MCF 10A (cell line): Measurements from ENCODE around the gene TCN2. TPM values are rescaled to one million over a fixed set of nuclear protein-coding genes. Genes with fewer than 3 reads are reported as not detected.

ENCODE experiments used
- BruUV-seq: library from RNA; stranded (reverse); fragments of 400-500 nt; replicated peaks from 2 replicates; lab custom pipeline; 2021; lab: Mats Ljungman, UMichigan
- CTCF ChIA-PET: fragments of 300-600 bp; sonication (Branson Sonifier 250); formaldehyde crosslinking; extraction: SDS; loops from one replicate; lab custom pipeline; 2021; ENCODE audit warnings: antibody characterized with exemption, inconsistent platforms; lab: Yijun Ruan, JAX
- POLR2A ChIA-PET: fragments of 300-600, 350-650 bp; sonication (Branson Sonifier 250); formaldehyde crosslinking; extraction: SDS; loops from one replicate; lab custom pipeline; 2020; ENCODE audit warnings: antibody characterized with exemption, inconsistent platforms; lab: Yijun Ruan, JAX
- DNase-seq: peaks from one replicate; pipeline ENCODE4 v3.0.0-alpha.2; 2018; ENCODE audit not compliant: unreplicated experiment
- H3K27ac Mint-ChIP-seq: one replicate; pipeline ENCODE4 v1.8.0; 2022; ENCODE audit warnings: mild to moderate bottlenecking, low read depth, mixed read lengths; ENCODE audit not compliant: unreplicated experiment
- H3K27me3 Mint-ChIP-seq: one replicate; pipeline ENCODE4 v1.8.0; 2022; ENCODE audit warnings: mixed read lengths; ENCODE audit not compliant: insufficient read depth, unreplicated experiment
- H3K36me3 Mint-ChIP-seq: one replicate; pipeline ENCODE4 v1.8.0; 2022; ENCODE audit warnings: mild to moderate bottlenecking, moderate library complexity, mixed read lengths; ENCODE audit not compliant: insufficient read depth, unreplicated experiment
- H3K4me1 Mint-ChIP-seq: one replicate; pipeline ENCODE4 v1.8.0; 2022; ENCODE audit warnings: mixed read lengths; ENCODE audit not compliant: insufficient read depth, unreplicated experiment
- H3K4me3 Mint-ChIP-seq: one replicate; pipeline ENCODE4 v1.8.0; 2022; ENCODE audit warnings: mild to moderate bottlenecking, moderate library complexity, mixed read lengths; ENCODE audit not compliant: unreplicated experiment
- H3K9me3 Mint-ChIP-seq: one replicate; pipeline ENCODE4 v1.8.0; 2022; ENCODE audit warnings: mixed read lengths; ENCODE audit not compliant: unreplicated experiment
- CTCF ChIP-seq: fragments of 200-600 bp; IDR thresholded peaks from one replicate; pipeline ENCODE4 v1.8.0; 2022; ENCODE audit warnings: antibody characterized with exemption, mild to moderate bottlenecking; ENCODE audit not compliant: unreplicated experiment
- intact Hi-C: fragments of 100-400 bp; cut with micrococcal nuclease; formaldehyde crosslinking; loops from 2 replicates; pipeline ENCODE4 v1.14.1; 2022
- total RNA-seq: library from RNA; stranded (reverse); gene quantifications from 2 replicates; pipeline ENCODE4 v1.2.3, GENCODE V29; 2022

TCN2 gene
- total RNA-seq, 1 experiment from 2014 or later: 1.4 TPM

DNA sequence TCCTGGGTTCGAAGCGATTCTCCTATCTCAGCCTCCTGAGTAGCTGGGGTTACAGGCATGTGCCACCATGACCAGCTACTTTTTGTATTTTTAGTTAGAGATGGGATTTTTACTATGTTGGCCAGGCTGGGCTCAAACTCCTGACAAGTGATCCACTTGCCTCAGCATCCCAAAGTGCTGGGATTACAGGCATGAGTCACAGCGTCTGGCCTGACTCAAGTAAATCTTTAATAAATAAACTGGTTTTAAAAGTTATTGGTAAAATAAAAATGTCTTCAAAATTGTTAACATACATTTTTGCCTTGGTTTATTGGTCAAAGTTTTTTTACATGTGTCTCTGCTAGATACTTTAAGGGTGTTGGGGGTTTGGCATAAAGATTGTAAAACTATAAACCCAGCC, 8.0 kb upstream of the TCN2 start:
- ChIA-PET POLR2A (no interaction called here), CTCF (interaction anchor here (0.6 kb wide), 1 partner anchor 180 kb away, joined by 6 read pairs; no protein-coding TSS in a partner anchor)
- Mint-ChIP-seq H3K4me3 (no peak overlapping the region), H3K9me3 (no peaks in the 10 kb centered on the region), H3K27ac (no peak overlapping the region), H3K4me1 (no peaks in the 10 kb centered on the region), H3K27me3 (no peaks in the 10 kb centered on the region), H3K36me3 (no peaks in the 10 kb centered on the region)
- DNase-seq: no peak
- no TSS peak for BruUV-seq
- no peak for TF ChIP-seq CTCF
- intact Hi-C loops: no loop called here

DNA sequence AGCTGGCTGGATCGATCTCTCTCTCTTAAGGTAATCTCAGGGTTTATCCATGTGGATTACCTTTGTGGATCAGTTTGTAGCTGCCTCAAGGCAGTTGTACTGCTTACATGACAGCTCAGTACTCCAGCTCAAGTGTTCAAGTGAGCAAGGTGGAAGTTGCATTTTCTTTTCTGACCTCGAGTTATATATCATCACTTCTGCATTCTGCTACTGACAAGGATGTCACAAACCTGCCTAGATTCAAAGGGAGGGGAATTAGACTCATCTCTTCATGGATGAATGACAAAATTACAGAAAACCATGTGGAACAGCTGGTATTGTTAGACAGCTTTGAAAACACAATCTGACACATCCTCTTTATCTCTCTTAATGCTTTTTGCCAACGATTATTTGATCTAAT, 6.1 kb upstream of the TCN2 start:
- no TSS peak for BruUV-seq
- Mint-ChIP-seq H3K36me3 (no peaks in the 10 kb centered on the region), H3K4me1 (no peaks in the 10 kb centered on the region), H3K4me3 (no peak overlapping the region), H3K27ac (no peak overlapping the region), H3K9me3 (no peaks in the 10 kb centered on the region), H3K27me3 (no peaks in the 10 kb centered on the region)
- no peak for DNase-seq
- no peak for TF ChIP-seq CTCF
- intact Hi-C loops: no loop called here
- ChIA-PET CTCF (interaction anchor here (0.5 to 1.4 kb wide), 5 partner anchors 8 to 311 kb away, joined by 3 to 5 read pairs (median 3); no protein-coding TSS in a partner anchor), POLR2A (interaction anchor here (0.7 kb wide), 1 partner anchor 8 kb away, joined by 3 read pairs; no protein-coding TSS in a partner anchor)

GRCh38 chr22:30601464-30601863, 5.5 kb upstream of the TCN2 start:
- H3K27ac Mint-ChIP-seq: no peak overlapping the region
- CTCF ChIA-PET: interaction anchor here (0.5 to 1.4 kb wide), 8 partner anchors 8 to 345 kb away, joined by 3 to 5 read pairs (median 3); no protein-coding TSS in a partner anchor
- H3K36me3 Mint-ChIP-seq: no peaks in the 10 kb centered on the region
- intact Hi-C loops: no loop called here
- TF ChIP-seq CTCF: no peak
- H3K27me3 Mint-ChIP-seq: no peaks in the 10 kb centered on the region
- POLR2A ChIA-PET: interaction anchor here (0.9 kb wide), 1 partner anchor 11 kb away, joined by 3 read pairs; no protein-coding TSS in a partner anchor
- BruUV-seq: no TSS peak
- H3K9me3 Mint-ChIP-seq: no peaks in the 10 kb centered on the region
- H3K4me3 Mint-ChIP-seq: no peak overlapping the region
- DNase-seq: no peak
- H3K4me1 Mint-ChIP-seq: no peaks in the 10 kb centered on the region

DNA sequence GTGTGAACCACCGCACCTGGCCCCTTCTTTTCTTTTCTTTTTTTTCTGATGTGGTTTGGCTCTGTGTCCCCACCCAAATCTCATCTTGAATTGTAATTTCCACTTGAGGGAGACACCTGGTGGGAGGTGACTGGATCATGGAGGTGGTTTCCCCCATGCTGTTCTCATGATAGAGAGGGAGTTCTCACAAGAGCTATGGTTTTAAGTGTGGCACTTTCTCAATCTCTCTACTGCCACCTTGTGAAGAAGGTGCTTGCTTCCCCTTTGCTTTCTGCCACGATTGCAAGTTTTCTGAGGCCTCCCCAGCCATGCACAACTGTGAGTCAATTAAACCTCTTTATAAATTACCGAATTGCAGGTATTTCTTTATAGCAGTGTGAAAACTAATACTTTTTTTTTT, 4.9 kb upstream of the TCN2 start:
- H3K4me1 Mint-ChIP-seq: no peaks in the 10 kb centered on the region

More for the DNA sequence above, 4.9 kb upstream of the TCN2 start:
- ChIA-PET CTCF (interaction anchor here (0.7 to 1.4 kb wide), 7 partner anchors 8 to 345 kb away, joined by 3 to 5 read pairs (median 3); no protein-coding TSS in a partner anchor), POLR2A (interaction anchor here (0.9 kb wide), 1 partner anchor 12 kb away, joined by 3 read pairs; no protein-coding TSS in a partner anchor)
- intact Hi-C loops: loop anchor here (1.0 kb wide), 1 partner anchor 157 kb away; no protein-coding TSS in a partner anchor
- H3K27me3 Mint-ChIP-seq: no peaks in the 10 kb centered on the region
- H3K4me3 Mint-ChIP-seq: no peak overlapping the region
- peak; percentile 38 for DNase-seq
- H3K9me3 Mint-ChIP-seq: no peaks in the 10 kb centered on the region
- TF ChIP-seq CTCF: peak; percentile 30
- BruUV-seq: no TSS peak
- no peaks in the 10 kb centered on the region for H3K36me3 Mint-ChIP-seq
- no peak overlapping the region for H3K27ac Mint-ChIP-seq
